GM19455 (cell line): ENCODE results near the gene DPP8.
A peak's percentile ranks its signal among the peaks of the same experiment; 100 is the strongest.
"Not testable (repeated sequence)": the region's sequence is repeated elsewhere in the genome, so short reads cannot be mapped to it uniquely, and the experiment has no call there.

ENCODE experiments used
- ATAC-seq: cut with Tn5 transposase; IDR thresholded peaks from one replicate; pipeline ENCODE4 v1.9.1; 2021; ENCODE audit not compliant: unreplicated experiment

DPP8 gene

GRCh38 chr15:65516997-65517865 is at the start of gene DPP8:
Gene DPP8 (minus strand): TSS chr15:65517689. CDS start chr15:65512553, 5,136 bp downstream.
- ATAC-seq = peak; percentile 83

GRCh38 chr15:65561934-65562333 is 44.4 kb upstream of the DPP8 start:
- no peak for ATAC-seq

- no peak for ATAC-seq
Measured at GRCh38 chr15:65559941-65560340, 42.5 kb upstream of the DPP8 start.

- ATAC-seq = no peak
Measured at GRCh38 chr15:65558997-65559760, 41.7 kb upstream of the DPP8 start.

GRCh38 chr15:65558336-65558735 is 40.8 kb upstream of the DPP8 start:
- ATAC-seq = no peak

GRCh38 chr15:65556622-65557021 is 39.1 kb upstream of the DPP8 start:
- ATAC-seq = no peak

GRCh38 chr15:65553691-65554090 is 36.2 kb upstream of the DPP8 start:
- ATAC-seq = no peak

GRCh38 chr15:65552851-65553250 is 35.4 kb upstream of the DPP8 start:
- ATAC-seq = not testable (repeated sequence)

- ATAC-seq = no peak
Measured at GRCh38 chr15:65551183-65551582, 33.7 kb upstream of the DPP8 start.

- ATAC-seq = no peak
Measured at GRCh38 chr15:65550681-65551098, 33.2 kb upstream of the DPP8 start.

- ATAC-seq = not testable (repeated sequence)
Measured at GRCh38 chr15:65549288-65549687, 31.8 kb upstream of the DPP8 start.

- ATAC-seq = no peak
Measured at GRCh38 chr15:65547841-65548240, 30.4 kb upstream of the DPP8 start.

- no peak for ATAC-seq
Measured at GRCh38 chr15:65541231-65541820, 23.8 kb upstream of the DPP8 start.

- ATAC-seq = no peak
Measured at GRCh38 chr15:65540314-65540713, 22.8 kb upstream of the DPP8 start.

- ATAC-seq = no peak
Measured at GRCh38 chr15:65535192-65535591, 17.7 kb upstream of the DPP8 start.

GRCh38 chr15:65533057-65533756 is 15.7 kb upstream of the DPP8 start:
- no peak for ATAC-seq

GRCh38 chr15:65532738-65533051 is 15.2 kb upstream of the DPP8 start:
- no peak for ATAC-seq

GRCh38 chr15:65530318-65531111 is 13.0 kb upstream of the DPP8 start, which contains the start of gene HACD3:
Gene HACD3 (plus strand): TSS chr15:65530463. CDS start chr15:65530632, 169 bp downstream.
- peak; percentile 83 for ATAC-seq

GRCh38 chr15:65529762-65530317 is 12.4 kb upstream of the DPP8 start:
- peak; percentile 30 for ATAC-seq

- no peak for ATAC-seq
Measured at GRCh38 chr15:65528461-65529060, 11.1 kb upstream of the DPP8 start.
